IMR-90 (cell line): ENCODE data around the gene ATOH8. TPM values are rescaled to one million over a fixed set of nuclear protein-coding genes. Genes with fewer than 3 reads are reported as not detected.
A peak's percentile ranks its signal among the peaks of the same experiment; 100 is the strongest.

Source experiments
- ATAC-seq: fragments of 200-7000 bp; cut with Tn5 transposase; 2 replicates; pipeline ENCODE4 v1.9.1; 2020; ENCODE audit warnings: low read depth, mild to moderate bottlenecking, moderate library complexity
- BruUV-seq: library from RNA; stranded (reverse); fragments of 400-500 nt; replicated peaks from 2 replicates; lab custom pipeline; 2021; lab: Mats Ljungman, UMichigan
- CTCF ChIA-PET: fragments of 300-600 bp; formaldehyde crosslinking; extraction: SDS; loops from one replicate; lab custom pipeline; 2021; ENCODE audit warnings: antibody characterized with exemption; lab: Yijun Ruan, JAX
- POLR2A ChIA-PET: fragments of 300-600 bp; sonication (Branson Sonifier 250); formaldehyde crosslinking; loops from one replicate; lab custom pipeline; 2022; ENCODE audit warnings: antibody characterized with exemption; ENCODE audit not compliant: unreplicated experiment; lab: Charles Lee
- DNase-seq: peaks from one replicate; pipeline ENCODE4 v3.0.0; 2013
- H2AFZ ChIP-seq: replicated peaks from 2 replicates; pipeline ENCODE3; 2013; ENCODE audit warnings: low read length, mild to moderate bottlenecking; ENCODE audit not compliant: poor library complexity
- H2AK5ac ChIP-seq: 2 replicates; pipeline ENCODE4 v1.6.1; 2013; ENCODE audit warnings: low read depth, low read length, inconsistent platforms
- H2AK9ac ChIP-seq: replicated peaks from 2 replicates; pipeline ENCODE3; 2013; ENCODE audit warnings: mild to moderate bottlenecking, low read depth, low read length, moderate library complexity; ENCODE audit not compliant: poor library complexity
- H2BK120ac ChIP-seq: 2 replicates; pipeline ENCODE4 v1.6.1; 2013; ENCODE audit warnings: low read depth, low read length, inconsistent platforms
- H2BK15ac ChIP-seq: 3 replicates; pipeline ENCODE4 v1.6.1; 2013; ENCODE audit warnings: low read depth, low read length, inconsistent platforms
- H2BK20ac ChIP-seq: 2 replicates; pipeline ENCODE4 v1.6.1; 2013; ENCODE audit warnings: low read depth, mild to moderate bottlenecking, inconsistent platforms, low read length, moderate library complexity
- H2BK5ac ChIP-seq: 2 replicates; pipeline ENCODE4 v1.6.1; 2013; ENCODE audit warnings: mild to moderate bottlenecking, low read depth, low read length, inconsistent platforms; ENCODE audit not compliant: poor library complexity, severe bottlenecking
- H3K14ac ChIP-seq: replicated peaks from 2 replicates; pipeline ENCODE4 v1.6.1; 2013; ENCODE audit warnings: low read depth, low read length, inconsistent platforms
- H3K18ac ChIP-seq: 2 replicates; pipeline ENCODE4 v1.6.1; 2013; ENCODE audit warnings: low read depth, low read length, control low read depth
- H3K23ac ChIP-seq: 2 replicates; pipeline ENCODE4 v1.6.1; 2013; ENCODE audit warnings: low read depth, low read length, inconsistent platforms
- H3K27ac ChIP-seq: 2 replicates; pipeline ENCODE4 v1.5.1; 2013; ENCODE audit warnings: mild to moderate bottlenecking, control low read depth, low read length; ENCODE audit not compliant: insufficient read depth
- H3K27me3 ChIP-seq: 2 replicates; pipeline ENCODE4 v1.6.1; 2013; ENCODE audit warnings: low read length; ENCODE audit not compliant: control insufficient read depth, insufficient read depth
- H3K36me3 ChIP-seq: 2 replicates; pipeline ENCODE4 v1.6.1; 2013; ENCODE audit warnings: low read length, mixed read lengths; ENCODE audit not compliant: control insufficient read depth, insufficient read depth
- H3K4ac ChIP-seq: 2 replicates; pipeline ENCODE4 v1.6.1; 2013; ENCODE audit warnings: low read depth, low read length, inconsistent platforms
- H3K4me1 ChIP-seq: 2 replicates; pipeline ENCODE4 v1.6.1; 2013; ENCODE audit warnings: low read length, mixed read lengths; ENCODE audit not compliant: control insufficient read depth, insufficient read depth
- H3K4me2 ChIP-seq: 2 replicates; pipeline ENCODE4 v1.6.1; 2013; ENCODE audit warnings: low read depth, mild to moderate bottlenecking, control low read depth, low read length, moderate library complexity
- H3K4me3 ChIP-seq: 2 replicates; pipeline ENCODE4 v1.5.1; 2013; ENCODE audit warnings: low read depth, mild to moderate bottlenecking, control low read depth, low read length, moderate library complexity; ENCODE audit not compliant: insufficient read depth
- H3K56ac ChIP-seq: 2 replicates; pipeline ENCODE4 v1.6.1; 2013; ENCODE audit warnings: low read length, inconsistent platforms; ENCODE audit not compliant: insufficient read depth; ENCODE audit errors: extremely low read depth
- H3K79me1 ChIP-seq, 2 experiments: 2 replicates each; pipeline ENCODE4 v1.6.1; 2013; ENCODE audit warnings: low read length in 2 of 2, inconsistent platforms in 1 of 2, low read depth in 1 of 2
- H3K9ac ChIP-seq: 2 replicates; pipeline ENCODE4 v1.6.1; 2013; ENCODE audit warnings: low read depth, low read length, control low read depth
- H3K9me1 ChIP-seq: 2 replicates; pipeline ENCODE4 v1.6.1; 2013; ENCODE audit warnings: low read length, inconsistent platforms; ENCODE audit not compliant: insufficient read depth
- H3K9me3 ChIP-seq: 2 replicates; pipeline ENCODE4 v1.6.1; 2013; ENCODE audit warnings: low read length; ENCODE audit not compliant: control insufficient read depth, insufficient read depth
- H4K20me1 ChIP-seq: 2 replicates; pipeline ENCODE4 v1.6.1; 2013; ENCODE audit warnings: low read length, inconsistent platforms; ENCODE audit not compliant: insufficient read depth
- H4K5ac ChIP-seq: 2 replicates; pipeline ENCODE4 v1.6.1; 2013; ENCODE audit warnings: mild to moderate bottlenecking, low read depth, low read length, control low read depth
- H4K8ac ChIP-seq, 2 experiments: 2 replicates each; pipeline ENCODE4 v1.6.1; 2013; ENCODE audit warnings: low read depth in 2 of 2, low read length in 2 of 2, control low read depth in 1 of 2, inconsistent platforms in 1 of 2
- H4K91ac ChIP-seq: 2 replicates; pipeline ENCODE4 v1.6.1; 2013; ENCODE audit warnings: low read depth, low read length, inconsistent platforms; ENCODE audit not compliant: insufficient read depth
- BHLHE40 ChIP-seq: fragments of 150-350 bp; IDR thresholded peaks from 2 replicates; pipeline ENCODE4 v1.6.1; 2016; ENCODE audit warnings: mild to moderate bottlenecking, low read depth, low read length
- CEBPB ChIP-seq: IDR thresholded peaks from 2 replicates; pipeline ENCODE4 v1.6.1; 2012; ENCODE audit warnings: low read depth, low read length, improper control_type of control experiment
- CHD1 ChIP-seq: IDR thresholded peaks from 2 replicates; pipeline ENCODE4 v1.6.1; 2012; ENCODE audit warnings: low read depth, low read length, improper control_type of control experiment
- FOS ChIP-seq: fragments of 150-350 bp; IDR thresholded peaks from 2 replicates; pipeline ENCODE4 v1.6.1; 2016; ENCODE audit warnings: low read depth, low read length
- MAFK ChIP-seq: IDR thresholded peaks from 2 replicates; pipeline ENCODE4 v1.6.1; 2012; ENCODE audit warnings: low read depth, low read length, improper control_type of control experiment
- MAZ ChIP-seq: IDR thresholded peaks from 2 replicates; pipeline ENCODE4 v1.6.1; 2012; ENCODE audit warnings: low read depth, mild to moderate bottlenecking, low read length, improper control_type of control experiment, moderate library complexity, borderline replicate concordance
- MXI1 ChIP-seq: IDR thresholded peaks from 2 replicates; pipeline ENCODE4 v1.6.1; 2012; ENCODE audit warnings: low read depth, mild to moderate bottlenecking, low read length, moderate library complexity, borderline replicate concordance
- NFE2L2 ChIP-seq: fragments of 150-350 bp; IDR thresholded peaks from 2 replicates; pipeline ENCODE4 v1.6.1; 2016; ENCODE audit warnings: low read depth, mild to moderate bottlenecking, low read length
- POLR2A ChIP-seq: IDR thresholded peaks from 2 replicates; pipeline ENCODE4 v1.6.1; 2012; ENCODE audit warnings: mild to moderate bottlenecking, low read depth, low read length
- RAD21 ChIP-seq: IDR thresholded peaks from 2 replicates; pipeline ENCODE4 v1.6.1; 2012; ENCODE audit warnings: low read length, improper control_type of control experiment
- RCOR1 ChIP-seq: IDR thresholded peaks from 2 replicates; pipeline ENCODE4 v1.6.1; 2012; ENCODE audit warnings: mild to moderate bottlenecking, low read length, improper control_type of control experiment; ENCODE audit not compliant: insufficient replicate concordance
- RFX5 ChIP-seq: IDR thresholded peaks from 2 replicates; pipeline ENCODE4 v1.8.0; 2012; ENCODE audit warnings: low read depth, mild to moderate bottlenecking, low read length, moderate library complexity
- SMC3 ChIP-seq: fragments of 150-350 bp; IDR thresholded peaks from 2 replicates; pipeline ENCODE4 v1.6.1; 2016; ENCODE audit warnings: low read depth, mild to moderate bottlenecking, antibody characterized with exemption, low read length, moderate library complexity
- WGBS, 2 experiments: methylation state at CpG; one replicate each; pipeline versions ENCODE4 v1.1.5 to v1.1.7; 2013; ENCODE audit warnings: missing lambda C conversion rate in 2 of 2; ENCODE audit not compliant: insufficient read length in 1 of 2; ENCODE audit errors: extremely low coverage in 2 of 2; 5-methylcytosine and 5-hydroxymethylcytosine counted together
- dilution Hi-C: fragments of 300-500 bp; cut with HindIII; formaldehyde crosslinking; loops from one replicate; pipeline ENCODE4 v1.14.3; 2018; ENCODE audit warnings: low sequenced_read_pairs; ENCODE audit not compliant: unreplicated experiment
- in situ Hi-C: fragments of 300-500 bp; cut with MboI; formaldehyde crosslinking; loops from 3 replicates; pipeline ENCODE4 v1.14.3; 2019; ENCODE audit warnings: low sequenced_read_pairs, inconsistent platforms, mixed read lengths
- intact Hi-C: fragments of 100-400 bp; cut with micrococcal nuclease; formaldehyde crosslinking; loops from 2 replicates; pipeline ENCODE4 v1.10.0; 2022
- polyA plus RNA-seq, 3 experiments: library from polyadenylated mRNA; depleted of rRNA; stranded (reverse); fragments of >200 nt; gene quantifications; 2 replicates each; pipeline ENCODE4 v1.2.3, GENCODE V29; 2012; ENCODE audit warnings: low replicate concordance in 1 of 3
- total RNA-seq: library from RNA; depleted of rRNA; stranded (reverse); fragments of >200 nt; gene quantifications from 2 replicates; pipeline ENCODE4 v1.2.3, GENCODE V29; 2012
- TF ChIP-seq, protein P1 (sequence below): conservative IDR thresholded peaks from 2 replicates; pipeline ENCODE4 v1.5.1; 2012; ENCODE audit warnings: mild to moderate bottlenecking, low read depth, low read length, improper control_type of control experiment
- TF ChIP-seq, protein P2 (sequence below): fragments of 150-350 bp; IDR thresholded peaks from 2 replicates; pipeline ENCODE4 v1.6.1; 2017; ENCODE audit warnings: mild to moderate bottlenecking, antibody characterized with exemption, low read length, low read depth
- TF ChIP-seq, protein P3 (sequence below): fragments of 150-350 bp; IDR thresholded peaks from 2 replicates; pipeline ENCODE4 v1.6.1; 2016; ENCODE audit warnings: low read depth, mild to moderate bottlenecking, low read length, moderate library complexity, borderline replicate concordance

The ATOH8 gene
- total and polyA plus RNA-seq, 2 of the 4 experiments (the other 2 are of a cell fraction) = 7.9 to 9.0 TPM

DNA sequence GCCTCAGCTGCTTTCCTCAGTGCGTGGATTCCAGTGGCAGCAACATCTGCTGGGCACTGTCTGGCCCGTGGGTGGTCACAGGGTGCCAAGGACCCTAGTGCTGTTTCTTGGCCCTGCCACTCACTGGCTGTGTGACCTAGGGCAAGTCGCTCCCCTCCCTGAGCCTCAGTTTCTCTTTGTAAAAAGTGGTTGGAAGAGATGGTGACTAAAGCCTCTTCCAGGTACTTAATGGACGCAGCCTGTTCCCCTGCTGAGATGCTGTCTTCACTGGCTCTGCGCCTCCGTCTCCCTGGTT lies 42.2 kb downstream of the ATOH8 start:
- Histone ChIP-seq H2AFZ (peak overlapping the region; percentile 82), H3K9me3 (peaks cover 2% of the 10 kb centered on the region), H2AK5ac (peak overlapping the region; percentile 87), H3K9ac (peak overlapping the region; percentile 27), H3K4me1 (peaks cover 42% of the 10 kb centered on the region), H3K4ac (peak overlapping the region; percentile 93), H3K36me3 (no peaks in the 10 kb centered on the region), H3K27ac (peak overlapping the region; percentile 64), H4K91ac (peak overlapping the region; percentile 97), H4K20me1 (no peaks in the 10 kb centered on the region), H2BK120ac (peak overlapping the region; percentile 97), H3K9me1 (peaks cover 13% of the 10 kb centered on the region), H3K79me1 (no peaks in the 10 kb centered on the region), H4K5ac (peak overlapping the region; percentile 60), H3K27me3 (no peaks in the 10 kb centered on the region), H2BK20ac (peak overlapping the region; percentile 90), H2AK9ac (peak overlapping the region; percentile 77), H4K8ac (peak overlapping the region; percentile 62 to 89; a peak in 3 of 4 replicates), H3K4me2 (peak overlapping the region; percentile 31; the same call in 1 of the 2 replicates), H2BK5ac (peak overlapping the region; percentile 32), H3K14ac (peak overlapping the region; percentile 96), H3K4me3 (no peak overlapping the region), H3K18ac (peak overlapping the region; percentile 76), H3K56ac (peak overlapping the region; percentile 28; the same call in 1 of the 2 replicates), H2BK15ac (peak overlapping the region; percentile 67; the same call in 2 of the 3 replicates), H3K23ac (peak overlapping the region; percentile 85)
- ChIA-PET CTCF (interaction anchor here (0.6 kb wide), 1 partner anchor 32 kb away, joined by 3 read pairs; no protein-coding TSS in a partner anchor), POLR2A (interaction anchor here (1.2 kb wide), 1 partner anchor 24 kb away, joined by 3 read pairs; no protein-coding TSS in a partner anchor)
- in situ Hi-C loops = no loop called here
- DNase-seq (no peak), ATAC-seq (no peak)
- TF ChIP-seq CHD1 (no peak), SMC3 (no peak), NFE2L2 (no peak), RCOR1 (no peak), BHLHE40 (no peak), MAFK (no peak), RFX5 (no peak), MAZ (no peak), RAD21 (no peak), CEBPB (no peak), POLR2A (no peak), FOS (no peak), MXI1 (no peak)
- TF ChIP-seq, protein P1, sequence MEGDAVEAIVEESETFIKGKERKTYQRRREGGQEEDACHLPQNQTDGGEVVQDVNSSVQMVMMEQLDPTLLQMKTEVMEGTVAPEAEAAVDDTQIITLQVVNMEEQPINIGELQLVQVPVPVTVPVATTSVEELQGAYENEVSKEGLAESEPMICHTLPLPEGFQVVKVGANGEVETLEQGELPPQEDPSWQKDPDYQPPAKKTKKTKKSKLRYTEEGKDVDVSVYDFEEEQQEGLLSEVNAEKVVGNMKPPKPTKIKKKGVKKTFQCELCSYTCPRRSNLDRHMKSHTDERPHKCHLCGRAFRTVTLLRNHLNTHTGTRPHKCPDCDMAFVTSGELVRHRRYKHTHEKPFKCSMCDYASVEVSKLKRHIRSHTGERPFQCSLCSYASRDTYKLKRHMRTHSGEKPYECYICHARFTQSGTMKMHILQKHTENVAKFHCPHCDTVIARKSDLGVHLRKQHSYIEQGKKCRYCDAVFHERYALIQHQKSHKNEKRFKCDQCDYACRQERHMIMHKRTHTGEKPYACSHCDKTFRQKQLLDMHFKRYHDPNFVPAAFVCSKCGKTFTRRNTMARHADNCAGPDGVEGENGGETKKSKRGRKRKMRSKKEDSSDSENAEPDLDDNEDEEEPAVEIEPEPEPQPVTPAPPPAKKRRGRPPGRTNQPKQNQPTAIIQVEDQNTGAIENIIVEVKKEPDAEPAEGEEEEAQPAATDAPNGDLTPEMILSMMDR = no peak
- TF ChIP-seq, protein P2, sequence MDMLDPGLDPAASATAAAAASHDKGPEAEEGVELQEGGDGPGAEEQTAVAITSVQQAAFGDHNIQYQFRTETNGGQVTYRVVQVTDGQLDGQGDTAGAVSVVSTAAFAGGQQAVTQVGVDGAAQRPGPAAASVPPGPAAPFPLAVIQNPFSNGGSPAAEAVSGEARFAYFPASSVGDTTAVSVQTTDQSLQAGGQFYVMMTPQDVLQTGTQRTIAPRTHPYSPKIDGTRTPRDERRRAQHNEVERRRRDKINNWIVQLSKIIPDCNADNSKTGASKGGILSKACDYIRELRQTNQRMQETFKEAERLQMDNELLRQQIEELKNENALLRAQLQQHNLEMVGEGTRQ = no peak
- TF ChIP-seq, protein P3, sequence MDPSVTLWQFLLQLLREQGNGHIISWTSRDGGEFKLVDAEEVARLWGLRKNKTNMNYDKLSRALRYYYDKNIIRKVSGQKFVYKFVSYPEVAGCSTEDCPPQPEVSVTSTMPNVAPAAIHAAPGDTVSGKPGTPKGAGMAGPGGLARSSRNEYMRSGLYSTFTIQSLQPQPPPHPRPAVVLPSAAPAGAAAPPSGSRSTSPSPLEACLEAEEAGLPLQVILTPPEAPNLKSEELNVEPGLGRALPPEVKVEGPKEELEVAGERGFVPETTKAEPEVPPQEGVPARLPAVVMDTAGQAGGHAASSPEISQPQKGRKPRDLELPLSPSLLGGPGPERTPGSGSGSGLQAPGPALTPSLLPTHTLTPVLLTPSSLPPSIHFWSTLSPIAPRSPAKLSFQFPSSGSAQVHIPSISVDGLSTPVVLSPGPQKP = no peak
- intact Hi-C loops = no loop called here
- WGBS, 2 experiments = 77% methylated on average over 5 of the region's 6 CpGs; no CpG with 5 or more reads in 1 of the 2 experiments
- dilution Hi-C loops = no loop called here
- BruUV-seq = no TSS peak
